NB4 (cell line): ENCODE results near the gene C10orf105.
A peak's percentile ranks its signal among the peaks of the same experiment; 100 is the strongest.

Experiments used
- DNase-seq: peaks from one replicate; pipeline ENCODE4 v3.0.0; 2010; ENCODE audit warnings: low read depth
- H3K4me3 ChIP-seq: one replicate; pipeline ENCODE4 v1.5.1; 2011; ENCODE audit warnings: mild to moderate bottlenecking, low read depth, low read length, moderate library complexity
- MAX ChIP-seq: IDR thresholded peaks from 2 replicates; pipeline ENCODE4 v1.6.1; 2011; ENCODE audit warnings: low read depth, low read length
- MYC ChIP-seq: IDR thresholded peaks from 2 replicates; pipeline ENCODE4 v1.6.1; 2011; ENCODE audit warnings: low read depth, low read length
- POLR2A ChIP-seq: IDR thresholded peaks from 2 replicates; pipeline ENCODE4 v1.6.1; 2011; ENCODE audit warnings: mild to moderate bottlenecking; ENCODE audit not compliant: insufficient read length; ENCODE audit errors: extremely low read depth
- TF ChIP-seq, protein P1 (sequence below): IDR thresholded peaks from one replicate; pipeline ENCODE4 v1.5.1; 2012; ENCODE audit warnings: low read depth, low read length

C10orf105 gene

DNA sequence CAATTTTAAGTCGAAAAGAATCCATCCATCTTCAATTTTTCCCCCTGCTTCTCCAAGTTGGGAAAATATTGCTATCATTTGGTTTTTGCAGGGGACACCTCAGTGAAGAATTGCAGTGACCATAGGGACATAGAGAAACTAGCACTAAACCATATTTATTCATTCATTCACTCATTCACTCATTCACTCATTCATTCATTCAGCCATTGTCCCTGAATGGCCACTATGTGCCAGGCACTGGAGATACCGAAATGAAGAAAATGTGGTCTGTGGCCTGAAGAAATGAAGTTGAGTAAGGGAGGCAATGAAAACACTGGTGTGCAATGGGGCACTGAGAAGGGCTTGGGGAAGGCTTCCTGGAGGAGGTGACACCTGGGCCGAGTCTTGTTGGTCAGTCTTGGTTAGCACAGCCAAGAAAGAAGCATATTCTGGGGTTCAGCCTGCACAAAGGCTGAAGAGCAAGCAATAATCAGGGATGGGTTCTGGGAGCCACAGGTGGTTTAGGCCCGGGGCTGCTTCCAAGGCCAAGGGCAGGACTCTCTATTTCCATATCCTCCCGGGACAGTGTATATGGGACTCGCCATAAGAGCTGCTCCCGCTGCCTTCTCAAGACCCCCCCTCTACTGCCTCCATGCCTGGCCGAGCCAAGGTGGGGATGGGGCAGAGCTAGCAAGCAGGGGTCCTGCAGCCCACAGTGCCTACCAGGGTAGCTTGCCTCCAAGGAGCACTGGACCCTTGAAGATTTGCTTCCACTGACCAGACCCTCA, 25.5 kb upstream of the C10orf105 start:
- DNase-seq = no peak
- no peak overlapping the region for H3K4me3 ChIP-seq
- TF ChIP-seq, protein P1, sequence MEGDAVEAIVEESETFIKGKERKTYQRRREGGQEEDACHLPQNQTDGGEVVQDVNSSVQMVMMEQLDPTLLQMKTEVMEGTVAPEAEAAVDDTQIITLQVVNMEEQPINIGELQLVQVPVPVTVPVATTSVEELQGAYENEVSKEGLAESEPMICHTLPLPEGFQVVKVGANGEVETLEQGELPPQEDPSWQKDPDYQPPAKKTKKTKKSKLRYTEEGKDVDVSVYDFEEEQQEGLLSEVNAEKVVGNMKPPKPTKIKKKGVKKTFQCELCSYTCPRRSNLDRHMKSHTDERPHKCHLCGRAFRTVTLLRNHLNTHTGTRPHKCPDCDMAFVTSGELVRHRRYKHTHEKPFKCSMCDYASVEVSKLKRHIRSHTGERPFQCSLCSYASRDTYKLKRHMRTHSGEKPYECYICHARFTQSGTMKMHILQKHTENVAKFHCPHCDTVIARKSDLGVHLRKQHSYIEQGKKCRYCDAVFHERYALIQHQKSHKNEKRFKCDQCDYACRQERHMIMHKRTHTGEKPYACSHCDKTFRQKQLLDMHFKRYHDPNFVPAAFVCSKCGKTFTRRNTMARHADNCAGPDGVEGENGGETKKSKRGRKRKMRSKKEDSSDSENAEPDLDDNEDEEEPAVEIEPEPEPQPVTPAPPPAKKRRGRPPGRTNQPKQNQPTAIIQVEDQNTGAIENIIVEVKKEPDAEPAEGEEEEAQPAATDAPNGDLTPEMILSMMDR = no peak
- no peak for TF ChIP-seq MAX
- TF ChIP-seq MYC = no peak
- TF ChIP-seq POLR2A = no peak

DNA sequence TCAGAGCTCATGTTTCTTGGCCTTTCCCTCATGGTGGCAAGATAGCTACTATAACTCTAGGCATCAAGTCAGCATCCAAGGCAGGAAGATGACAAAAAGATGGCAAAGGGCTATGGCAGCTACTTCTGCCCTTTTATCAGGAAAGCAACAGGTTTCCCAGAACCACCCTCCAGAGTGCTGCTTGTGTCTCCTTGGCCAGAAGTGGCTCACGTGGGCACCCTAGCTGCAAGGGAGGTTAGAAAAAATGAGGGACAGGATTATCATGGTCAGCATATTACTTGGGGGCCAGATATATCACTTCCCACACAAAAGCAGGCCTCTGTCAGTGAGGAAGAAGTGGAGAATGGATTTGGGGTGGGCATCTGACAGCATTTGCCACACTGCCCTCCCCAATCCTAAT, 24.3 kb upstream of the C10orf105 start:
- DNase-seq = no peak
- H3K4me3 ChIP-seq = no peak overlapping the region
- TF ChIP-seq MAX (no peak), POLR2A (no peak), MYC (no peak)
- TF ChIP-seq, protein P1 = no peak

- DNase-seq = peak; percentile 59
- TF ChIP-seq, protein P1 = no peak
- TF ChIP-seq POLR2A (no peak), MAX (peak; percentile 37; the same call in 1 of the 2 replicates)
- H3K4me3 ChIP-seq = no peak overlapping the region
Measured at GRCh38 chr10:71743089-71743838, 23.7 kb upstream of the C10orf105 start.

- peak; percentile 48 for DNase-seq
Measured at GRCh38 chr10:71742301-71743088, 22.9 kb upstream of the C10orf105 start.

GRCh38 chr10:71741671-71742070, 22.1 kb upstream of the C10orf105 start:
- DNase-seq = no peak
- H3K4me3 ChIP-seq = no peak overlapping the region
- TF ChIP-seq, protein P1 = no peak
- TF ChIP-seq MYC (no peak), POLR2A (no peak), MAX (no peak)

More at GRCh38 chr10:71742301-71743088, 22.9 kb upstream of the C10orf105 start:
- no peak overlapping the region for H3K4me3 ChIP-seq
- TF ChIP-seq MAX (peak; percentile 59), POLR2A (no peak), MYC (peak; percentile 49)
- TF ChIP-seq, protein P1 = no peak
